Keratinocyte (primary cell): ENCODE measurements around the gene ZNF503. TPM values are rescaled to one million over a fixed set of nuclear protein-coding genes. Genes with fewer than 3 reads are reported as not detected.

ENCODE experiments used
- DNase-seq: peaks from one replicate; pipeline ENCODE4 v3.0.0-alpha.2; 2011; ENCODE audit warnings: low read depth, missing footprints, low spot score
- FAIRE-seq: peaks from 2 replicates; lab custom pipeline; 2011; peaks lifted over from hg19 to GRCh38; lab: Jason Lieb, UNC
- H2AFZ ChIP-seq: 2 replicates; pipeline ENCODE4 v1.6.0; 2012; ENCODE audit warnings: low read length, control low read depth, inconsistent platforms; ENCODE audit not compliant: control insufficient read depth
- H3K27ac ChIP-seq: 2 replicates; pipeline ENCODE4 v1.5.1; 2011; ENCODE audit warnings: low read length; ENCODE audit not compliant: control insufficient read depth, insufficient read depth
- H3K27me3 ChIP-seq: 3 replicates; pipeline ENCODE4 v1.6.0; 2011; ENCODE audit warnings: low read length; ENCODE audit not compliant: control insufficient read depth, insufficient read depth; ENCODE audit errors: extremely low read depth
- H3K36me3 ChIP-seq, 2 experiments: 2 replicates in 1 of 2; 3 replicates in 1 of 2; pipeline ENCODE4 v1.5.1; 2011; ENCODE audit warnings: low read length in 2 of 2, mild to moderate bottlenecking in 1 of 2; ENCODE audit not compliant: control insufficient read depth in 2 of 2, insufficient read depth in 2 of 2; ENCODE audit errors: extremely low read depth in 1 of 2
- H3K4me1 ChIP-seq: 3 replicates; pipeline ENCODE4 v1.5.1; 2011; ENCODE audit warnings: low read length; ENCODE audit not compliant: control insufficient read depth, insufficient read depth; ENCODE audit errors: extremely low read depth
- H3K4me2 ChIP-seq: 3 replicates; pipeline ENCODE4 v1.6.0; 2011; ENCODE audit warnings: low read depth, low read length; ENCODE audit not compliant: control insufficient read depth, insufficient read depth; ENCODE audit errors: extremely low read depth
- H3K4me3 ChIP-seq, 3 experiments: fragments of 200-600 bp in 1 of 3; sonication (generic) in 1 of 3; 2 replicates in 2 of 3; 3 replicates in 1 of 3; pipeline ENCODE4 v1.5.1; 2011 to 2016; ENCODE audit warnings: low read length in 3 of 3, mild to moderate bottlenecking in 3 of 3, control low read depth in 2 of 3, inconsistent platforms in 1 of 3, low read depth in 1 of 3, mixed read lengths in 1 of 3, mixed run types in 1 of 3, moderate library complexity in 1 of 3; ENCODE audit not compliant: control insufficient read depth in 2 of 3, insufficient read depth in 2 of 3; ENCODE audit errors: extremely low read depth in 1 of 3
- H3K79me2 ChIP-seq: 2 replicates; pipeline ENCODE4 v1.6.0; 2012; ENCODE audit warnings: low read length; ENCODE audit not compliant: control insufficient read depth, insufficient read depth
- H3K9ac ChIP-seq: 3 replicates; pipeline ENCODE4 v1.6.0; 2011; ENCODE audit warnings: low read length; ENCODE audit not compliant: control insufficient read depth, insufficient read depth; ENCODE audit errors: extremely low read depth
- H3K9me1 ChIP-seq: 3 replicates; pipeline ENCODE4 v1.6.0; 2011; ENCODE audit warnings: low read length; ENCODE audit not compliant: control insufficient read depth, insufficient read depth; ENCODE audit errors: extremely low read depth
- H3K9me3 ChIP-seq: 2 replicates; pipeline ENCODE4 v1.5.1; 2012; ENCODE audit warnings: low read depth, low read length; ENCODE audit not compliant: control insufficient read depth
- H4K20me1 ChIP-seq: 3 replicates; pipeline ENCODE4 v1.6.0; 2011; ENCODE audit warnings: low read length; ENCODE audit not compliant: control insufficient read depth, insufficient read depth; ENCODE audit errors: extremely low read depth
- EZH2 ChIP-seq: IDR thresholded peaks from one replicate; pipeline ENCODE4 v1.6.1; 2012; ENCODE audit warnings: inconsistent platforms, mild to moderate bottlenecking, low read length, moderate library complexity
- dilution Hi-C: fragments of 300-500 bp; cut with MboI; formaldehyde crosslinking; loops from one replicate; pipeline ENCODE4 v1.7.0; 2020; ENCODE audit warnings: low sequenced_read_pairs; ENCODE audit not compliant: extremely low pct_ligation_motif_present
- polyA minus RNA-seq, 3 experiments: library from RNA; depleted of rRNA, polyadenylated mRNA; stranded (reverse); fragments of >200 nt; gene quantifications; 1 replicate in 1 of 3; 2 replicates in 1 of 3; 3 replicates in 1 of 3; pipeline ENCODE4 v1.2.3, GENCODE V29; 2011
- polyA plus RNA-seq, 5 experiments: library from polyadenylated mRNA; depleted of rRNA in 3 of 5; stranded (reverse) in 3 of 5; stranded (forward) in 1 of 5; unstranded in 1 of 5; fragments of >200 nt; gene quantifications; 1 replicate in 1 of 5; 2 replicates in 3 of 5; 3 replicates in 1 of 5; pipeline versions ENCODE4 v1.2.1 to v1.2.3, GENCODE V29; 2011 to 2012; ENCODE audit warnings: missing spikeins in 2 of 5, low read depth in 1 of 5, low replicate concordance in 1 of 5
- TF ChIP-seq, protein P1 (sequence below), 3 experiments: IDR thresholded peaks in 1 of 3; conservative IDR thresholded peaks in 1 of 3; optimal IDR thresholded peaks in 1 of 3; 2 replicates in 2 of 3; 3 replicates in 1 of 3; pipeline versions ENCODE3 to v1.5.1; 2011; ENCODE audit warnings: low read length in 3 of 3, mild to moderate bottlenecking in 3 of 3, moderate library complexity in 2 of 3, control low read depth in 1 of 3, inconsistent platforms in 1 of 3; ENCODE audit not compliant: insufficient read depth in 2 of 3; ENCODE audit errors: extremely low read depth in 1 of 3

The ZNF503 gene, protein sequence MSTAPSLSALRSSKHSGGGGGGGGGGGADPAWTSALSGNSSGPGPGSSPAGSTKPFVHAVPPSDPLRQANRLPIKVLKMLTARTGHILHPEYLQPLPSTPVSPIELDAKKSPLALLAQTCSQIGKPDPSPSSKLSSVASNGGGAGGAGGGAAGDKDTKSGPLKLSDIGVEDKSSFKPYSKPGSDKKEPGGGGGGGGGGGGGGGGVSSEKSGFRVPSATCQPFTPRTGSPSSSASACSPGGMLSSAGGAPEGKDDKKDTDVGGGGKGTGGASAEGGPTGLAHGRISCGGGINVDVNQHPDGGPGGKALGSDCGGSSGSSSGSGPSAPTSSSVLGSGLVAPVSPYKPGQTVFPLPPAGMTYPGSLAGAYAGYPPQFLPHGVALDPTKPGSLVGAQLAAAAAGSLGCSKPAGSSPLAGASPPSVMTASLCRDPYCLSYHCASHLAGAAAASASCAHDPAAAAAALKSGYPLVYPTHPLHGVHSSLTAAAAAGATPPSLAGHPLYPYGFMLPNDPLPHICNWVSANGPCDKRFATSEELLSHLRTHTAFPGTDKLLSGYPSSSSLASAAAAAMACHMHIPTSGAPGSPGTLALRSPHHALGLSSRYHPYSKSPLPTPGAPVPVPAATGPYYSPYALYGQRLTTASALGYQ
- 1.5 to 3.1 TPM (median 2.8 TPM) in 3 replicates for polyA plus RNA-seq
- 5.3 TPM for polyA plus RNA-seq (2011; ENCODE audit: low read depth)
- polyA plus RNA-seq (2011; cell fraction: cytosol; rRNA removed): 1.6 and 3.4 TPM in 2 replicates
- 7.3 and 10.0 TPM in 2 replicates for polyA plus RNA-seq (2011; cell fraction: nucleus; rRNA removed)
- polyA plus RNA-seq (2012; ENCODE audit: low replicate concordance): 8.2 and 11.6 TPM in 2 replicates
- 0.32 to 1.7 TPM (median 1.3 TPM) in 3 replicates for polyA minus RNA-seq
- 18.0 TPM for polyA minus RNA-seq (2011; cell fraction: cytosol; rRNA and poly(A)+ RNA removed)
- polyA minus RNA-seq (2011; cell fraction: nucleus; rRNA and poly(A)+ RNA removed): 13.2 and 16.4 TPM in 2 replicates

DNA sequence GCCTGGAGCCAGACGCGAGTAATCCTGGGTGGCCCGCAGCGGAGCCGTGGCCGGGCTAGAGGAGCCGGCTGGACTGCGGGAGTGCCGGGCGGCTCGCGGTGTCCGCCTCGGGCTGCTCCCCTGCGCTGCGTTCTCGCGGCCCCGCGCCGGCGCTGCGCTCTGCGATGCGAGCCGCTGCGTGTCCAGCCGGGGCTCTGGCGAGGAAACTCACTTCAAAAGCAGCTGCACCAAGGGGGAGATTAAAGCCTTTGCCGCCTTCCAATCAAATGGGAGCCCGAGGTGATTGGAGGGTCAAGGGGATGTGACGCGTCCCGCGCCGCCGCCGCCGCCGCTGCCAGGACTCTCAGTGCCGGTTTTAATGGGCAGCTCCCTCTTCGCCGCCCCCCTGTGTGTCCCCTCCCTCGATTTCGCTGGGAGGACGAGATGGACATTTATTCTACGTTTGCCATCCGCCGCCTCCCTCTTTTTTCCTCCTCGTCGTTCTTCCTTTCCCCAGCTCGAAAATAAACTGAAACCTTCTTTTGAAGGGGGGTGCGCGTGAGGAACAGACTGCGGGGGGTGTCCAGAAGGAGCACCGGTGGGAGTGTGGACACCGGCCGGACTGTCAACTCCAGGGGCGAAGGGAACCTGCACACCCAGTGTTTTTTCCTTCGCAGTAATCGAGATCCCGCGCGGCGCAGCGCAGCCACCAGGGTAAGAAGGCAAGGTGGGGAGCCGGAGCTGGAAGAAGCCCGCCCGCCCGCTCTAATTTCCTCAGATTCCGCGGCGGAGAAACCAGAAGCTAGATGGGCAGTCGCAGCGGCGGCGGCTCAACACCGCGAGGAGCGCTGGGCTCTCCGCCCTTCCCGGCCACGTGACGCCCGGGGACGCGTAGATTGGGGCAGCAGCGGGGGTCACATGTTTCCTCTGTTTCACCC, at the start of gene ZNF503:
Gene ZNF503 (minus strand): TSS at position 196 of the 917 bp plus-strand sequence. CDS start 345 bp downstream, outside the sequence.
- no peaks in the 10 kb centered on the region for H3K9me3 ChIP-seq
- H3K36me3 ChIP-seq: no peaks in the 10 kb centered on the region
- H3K27ac ChIP-seq: peak within 1 kb of the TSS; percentile 82
- dilution Hi-C loops: no loop called here
- H4K20me1 ChIP-seq: no peaks in the 10 kb centered on the region
- peaks cover 27% of the 10 kb centered on the region for H3K4me1 ChIP-seq
- no peak for TF ChIP-seq EZH2
- TF ChIP-seq, protein P1, sequence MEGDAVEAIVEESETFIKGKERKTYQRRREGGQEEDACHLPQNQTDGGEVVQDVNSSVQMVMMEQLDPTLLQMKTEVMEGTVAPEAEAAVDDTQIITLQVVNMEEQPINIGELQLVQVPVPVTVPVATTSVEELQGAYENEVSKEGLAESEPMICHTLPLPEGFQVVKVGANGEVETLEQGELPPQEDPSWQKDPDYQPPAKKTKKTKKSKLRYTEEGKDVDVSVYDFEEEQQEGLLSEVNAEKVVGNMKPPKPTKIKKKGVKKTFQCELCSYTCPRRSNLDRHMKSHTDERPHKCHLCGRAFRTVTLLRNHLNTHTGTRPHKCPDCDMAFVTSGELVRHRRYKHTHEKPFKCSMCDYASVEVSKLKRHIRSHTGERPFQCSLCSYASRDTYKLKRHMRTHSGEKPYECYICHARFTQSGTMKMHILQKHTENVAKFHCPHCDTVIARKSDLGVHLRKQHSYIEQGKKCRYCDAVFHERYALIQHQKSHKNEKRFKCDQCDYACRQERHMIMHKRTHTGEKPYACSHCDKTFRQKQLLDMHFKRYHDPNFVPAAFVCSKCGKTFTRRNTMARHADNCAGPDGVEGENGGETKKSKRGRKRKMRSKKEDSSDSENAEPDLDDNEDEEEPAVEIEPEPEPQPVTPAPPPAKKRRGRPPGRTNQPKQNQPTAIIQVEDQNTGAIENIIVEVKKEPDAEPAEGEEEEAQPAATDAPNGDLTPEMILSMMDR (optimal IDR thresholded peaks at IDR 0.05 in 1 of 3, IDR thresholded peaks at IDR 0.05 in 1 of 3, conservative IDR thresholded peaks at IDR 0.05 in 1 of 3; ENCODE audit: extremely low read depth in 1 of 3, insufficient read depth in 2 of 3, low read length in 3 of 3): peak in 1 of 3 experiments; percentile 29
- peaks cover 30% of the 10 kb centered on the region for H3K79me2 ChIP-seq
- peak; percentile 46 for DNase-seq
- no peaks in the 10 kb centered on the region for H3K27me3 ChIP-seq
- peak within 1 kb of the TSS; percentile 95 for H3K4me2 ChIP-seq
- H3K9ac ChIP-seq: peak within 1 kb of the TSS; percentile 85
- peak; percentile 61 for FAIRE-seq
- H2AFZ ChIP-seq: peak within 1 kb of the TSS; percentile 95
- H3K4me3 ChIP-seq: peak within 1 kb of the TSS; percentile 93 to 97 (median 94)
- H3K9me1 ChIP-seq: no peaks in the 10 kb centered on the region
